Activated CD4-positive, alpha-beta T cell treated with anti-CD3 and anti-CD28 coated beads, Interleukin-2, Interleukin-4, amounts not matched to agents 100 ng/mL and 50 ng/mL, durations not matched to agents 16 hours and 8 hours (primary cell): ENCODE data around the gene CAMTA2.
A peak's percentile ranks its signal among the peaks of the same experiment; 100 is the strongest.

Source experiments
- DNase-seq: peaks from one replicate; pipeline ENCODE4 v3.0.0-alpha.2; 2020; ENCODE audit warnings: low spot score

Gene CAMTA2

GRCh38 chr17:5002121-5002788 lies 14.8 kb upstream of the CAMTA2 start:
- no peak for DNase-seq

DNA sequence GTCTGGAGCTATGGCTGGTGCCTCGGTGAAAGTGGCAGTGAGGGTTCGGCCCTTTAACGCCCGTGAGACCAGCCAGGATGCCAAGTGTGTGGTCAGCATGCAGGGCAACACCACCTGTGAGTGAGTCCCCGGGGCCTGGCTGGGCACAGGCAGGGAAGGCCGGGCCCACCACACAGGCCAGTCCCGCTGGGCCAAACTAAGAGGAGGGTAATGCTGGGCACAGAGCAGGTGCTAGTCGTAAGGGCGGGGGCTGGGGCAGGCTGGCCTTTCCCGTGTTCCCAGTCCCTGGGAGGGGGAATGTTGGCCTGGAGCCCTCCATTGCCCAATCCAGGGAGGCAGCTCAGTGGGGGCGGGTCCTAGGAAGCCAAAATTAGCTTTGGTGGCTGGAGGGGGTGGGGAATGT lies 12.8 kb upstream of the CAMTA2 start:
- DNase-seq, result no peak

GRCh38 chr17:4999430-5000093 lies 12.1 kb upstream of the CAMTA2 start:
- DNase-seq, result no peak

DNA sequence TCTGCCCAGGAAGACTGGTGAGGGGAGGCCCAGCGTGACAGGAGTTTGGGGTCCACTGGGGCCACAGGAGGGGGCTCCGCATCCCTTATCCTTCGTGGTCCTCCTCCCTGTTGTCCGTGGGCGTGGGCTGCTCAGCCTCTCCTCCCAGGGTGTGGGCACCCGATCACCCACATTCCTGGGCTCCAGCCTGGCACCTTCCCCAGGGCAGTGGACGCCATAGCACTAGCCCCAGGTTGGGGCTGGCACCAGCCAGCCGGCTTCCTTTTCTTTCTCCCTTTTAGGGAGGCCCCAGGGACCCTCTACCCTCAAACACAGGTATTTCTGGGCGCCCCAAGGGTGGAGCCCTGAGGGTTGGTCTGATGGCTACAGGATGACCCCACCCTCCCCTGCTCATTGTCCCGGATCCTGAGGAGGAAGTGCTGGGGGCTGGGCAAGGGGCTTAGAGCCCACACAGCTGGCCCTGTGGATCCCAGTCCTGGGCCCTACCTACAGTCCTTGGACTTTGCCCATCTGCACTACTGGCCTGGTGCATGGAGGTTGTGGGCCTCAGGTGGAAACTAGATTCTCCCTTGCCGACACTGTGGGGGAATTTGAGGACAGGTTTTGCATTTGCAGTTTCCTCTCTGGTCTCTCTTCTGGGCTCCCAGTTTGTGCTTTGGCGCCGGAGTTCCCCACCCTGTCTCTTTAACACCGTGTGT lies 11.4 kb upstream of the CAMTA2 start:
- no peak for DNase-seq

DNA sequence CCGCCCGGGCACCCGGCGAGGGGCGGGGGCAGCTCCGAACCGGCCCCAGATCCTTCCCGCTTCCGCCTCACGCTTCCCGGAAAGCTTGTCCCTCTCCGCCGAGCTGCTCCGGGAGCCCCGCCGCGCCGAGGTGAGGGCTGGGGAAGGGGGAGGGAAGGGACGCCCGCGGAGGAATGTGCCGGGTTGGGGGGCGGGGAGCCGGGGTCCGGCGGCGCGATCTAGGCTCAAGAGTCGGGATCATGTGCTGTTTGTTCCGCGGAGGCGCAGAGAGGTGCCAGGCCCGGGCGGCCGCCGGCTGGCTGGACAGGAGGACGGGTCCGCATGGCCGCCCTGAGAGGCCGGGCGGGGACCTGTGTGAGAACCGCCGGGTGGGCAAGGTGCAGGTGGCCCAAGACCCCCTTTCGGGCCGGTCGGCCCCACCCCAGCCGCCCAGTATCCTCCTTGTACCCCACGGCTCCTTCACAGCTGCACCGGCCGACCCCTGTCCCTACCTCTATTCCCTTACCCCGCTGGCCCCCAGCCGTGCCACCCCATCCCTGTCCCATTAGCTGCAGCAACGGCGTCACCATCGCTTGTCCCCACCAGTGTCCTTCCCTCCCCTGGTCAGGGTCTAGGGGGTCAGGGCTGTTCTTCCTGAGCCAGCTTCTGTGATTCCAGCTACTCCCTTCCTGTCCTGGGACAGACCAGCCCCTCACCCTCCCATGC lies 10.7 kb upstream of the CAMTA2 start:
- DNase-seq, result no peak

GRCh38 chr17:4997302-4998026 lies 10.0 kb upstream of the CAMTA2 start, which contains the start of the genes INCA1 and KIF1C:
Gene INCA1 (minus strand): TSS chr17:4997522. CDS start chr17:4994437, 3,085 bp downstream.
Gene KIF1C (plus strand): TSS chr17:4997950. CDS start chr17:5000247, 2,297 bp downstream.
- peak; percentile 91 for DNase-seq

DNA sequence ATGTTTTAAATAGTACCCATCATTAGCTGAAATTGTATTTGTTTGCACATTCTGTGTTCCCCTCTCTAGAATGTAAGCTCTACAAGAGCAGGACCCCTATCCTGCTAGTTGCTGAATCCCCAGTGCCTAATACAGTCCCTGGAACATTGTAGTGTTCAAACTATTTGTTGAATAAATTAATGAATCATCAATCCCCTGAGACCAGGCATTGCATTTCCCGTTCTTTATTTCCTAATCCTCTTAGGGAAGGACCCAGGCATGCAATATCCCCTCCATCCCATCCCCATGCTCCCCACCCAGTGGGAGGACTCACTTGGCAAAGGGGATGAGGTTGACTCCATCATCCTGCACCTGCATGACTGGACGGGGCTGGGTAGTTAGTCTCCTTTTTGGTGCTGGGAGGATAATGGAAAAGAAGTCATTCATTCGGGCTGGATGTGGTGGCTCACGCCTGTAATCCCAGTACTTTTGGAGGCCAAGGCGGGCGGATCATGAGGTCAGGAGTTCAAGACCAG lies 6.7 kb upstream of the CAMTA2 start:
- no peak for DNase-seq

DNA sequence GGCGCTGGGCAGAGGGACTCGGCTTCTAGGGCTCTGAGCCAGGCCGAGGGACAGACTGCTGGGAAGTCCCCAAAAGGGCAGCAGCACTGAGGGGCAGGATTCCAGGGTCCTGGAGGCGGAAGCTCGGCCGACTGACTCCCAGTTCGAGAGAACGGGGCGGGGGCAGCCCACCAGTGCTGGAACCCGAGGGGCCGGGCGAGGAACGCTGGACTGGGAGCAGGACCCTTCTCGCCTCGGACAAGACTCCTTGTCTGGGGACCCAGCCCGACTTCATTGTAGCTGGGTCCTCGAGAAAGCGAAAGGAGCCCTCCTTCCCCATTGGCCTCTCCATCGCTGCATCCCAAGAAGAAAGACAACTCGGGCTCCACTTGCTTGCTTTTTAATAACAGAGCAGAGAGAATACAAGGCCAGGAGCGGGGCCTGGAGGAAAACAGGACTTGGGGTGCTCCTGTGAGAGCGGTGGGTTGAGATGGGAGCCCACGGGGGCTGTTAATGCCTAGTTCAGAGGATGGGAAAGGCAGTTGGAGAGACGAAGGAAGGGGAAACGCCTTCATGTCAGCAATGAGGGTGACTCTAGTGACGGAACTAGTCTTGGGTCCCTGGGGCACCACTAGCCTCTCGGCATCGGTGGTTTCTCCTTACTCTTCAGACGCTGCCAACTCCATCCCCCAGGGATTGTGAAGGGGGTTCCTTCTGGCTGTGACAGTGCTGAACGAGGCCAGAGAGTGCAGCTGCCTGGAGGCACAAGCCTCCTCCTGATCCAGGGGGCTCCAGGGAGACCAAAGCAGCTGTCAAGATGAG lies 492 bp upstream of the CAMTA2 start:
- DNase-seq, result no peak

- DNase-seq, result no peak
These were observed 1.1 kb downstream of the CAMTA2 start for GRCh38 chr17:4986403-4986802.

DNA sequence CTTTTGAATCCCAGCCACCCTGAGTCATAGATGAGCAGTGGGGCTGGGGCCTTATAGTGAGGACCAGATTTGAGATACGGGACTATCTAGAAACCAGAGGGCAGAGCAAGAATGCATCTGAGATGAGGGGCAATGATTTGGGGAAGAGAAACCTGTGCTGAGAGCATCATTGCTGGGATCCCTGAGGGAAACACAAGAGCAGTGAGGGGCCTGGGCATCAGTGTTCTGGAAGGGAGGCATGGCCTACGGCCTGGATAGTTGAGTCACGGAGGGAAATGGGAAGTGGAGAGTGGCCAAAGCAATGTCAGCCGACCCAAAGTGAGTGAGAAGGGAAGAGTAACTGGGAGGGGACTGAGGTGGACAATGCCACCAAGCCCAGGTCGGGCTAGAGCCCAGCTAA lies 5.2 kb downstream of the CAMTA2 start:
- DNase-seq, result no peak

DNA sequence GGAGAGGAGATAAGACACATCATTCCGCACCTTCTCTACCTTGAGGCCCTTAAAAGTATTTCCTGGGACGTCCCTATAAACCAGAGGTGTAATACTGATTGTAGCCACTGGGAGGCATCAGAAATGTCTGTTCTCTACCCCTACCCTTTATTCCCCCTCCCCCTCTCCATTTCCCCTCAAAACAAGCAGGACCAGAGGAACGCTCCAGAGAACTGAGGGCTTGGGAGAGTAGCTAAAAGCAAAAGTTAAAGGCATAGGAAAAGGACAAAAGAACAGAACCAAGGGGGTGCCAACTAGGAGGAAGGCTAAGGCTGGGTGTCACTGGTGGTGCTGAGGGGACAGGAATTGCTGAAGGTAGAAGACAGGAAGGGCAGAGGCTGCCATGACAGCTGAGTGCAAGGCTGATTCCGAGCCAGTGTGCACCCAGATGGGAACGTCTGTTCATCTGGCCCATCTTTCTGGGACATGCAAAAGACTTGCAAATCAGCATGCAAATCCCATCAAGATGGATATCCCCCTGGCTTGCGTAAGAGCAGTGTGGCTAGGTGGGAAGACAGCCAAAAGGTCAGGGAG lies 6.7 kb downstream of the CAMTA2 start:
- DNase-seq, result peak; percentile 72

- no peak for DNase-seq
These were observed 8.7 kb downstream of the CAMTA2 start for GRCh38 chr17:4978726-4979125.

- DNase-seq, result no peak
These were observed 13.3 kb downstream of the CAMTA2 start for GRCh38 chr17:4974115-4974670.

DNA sequence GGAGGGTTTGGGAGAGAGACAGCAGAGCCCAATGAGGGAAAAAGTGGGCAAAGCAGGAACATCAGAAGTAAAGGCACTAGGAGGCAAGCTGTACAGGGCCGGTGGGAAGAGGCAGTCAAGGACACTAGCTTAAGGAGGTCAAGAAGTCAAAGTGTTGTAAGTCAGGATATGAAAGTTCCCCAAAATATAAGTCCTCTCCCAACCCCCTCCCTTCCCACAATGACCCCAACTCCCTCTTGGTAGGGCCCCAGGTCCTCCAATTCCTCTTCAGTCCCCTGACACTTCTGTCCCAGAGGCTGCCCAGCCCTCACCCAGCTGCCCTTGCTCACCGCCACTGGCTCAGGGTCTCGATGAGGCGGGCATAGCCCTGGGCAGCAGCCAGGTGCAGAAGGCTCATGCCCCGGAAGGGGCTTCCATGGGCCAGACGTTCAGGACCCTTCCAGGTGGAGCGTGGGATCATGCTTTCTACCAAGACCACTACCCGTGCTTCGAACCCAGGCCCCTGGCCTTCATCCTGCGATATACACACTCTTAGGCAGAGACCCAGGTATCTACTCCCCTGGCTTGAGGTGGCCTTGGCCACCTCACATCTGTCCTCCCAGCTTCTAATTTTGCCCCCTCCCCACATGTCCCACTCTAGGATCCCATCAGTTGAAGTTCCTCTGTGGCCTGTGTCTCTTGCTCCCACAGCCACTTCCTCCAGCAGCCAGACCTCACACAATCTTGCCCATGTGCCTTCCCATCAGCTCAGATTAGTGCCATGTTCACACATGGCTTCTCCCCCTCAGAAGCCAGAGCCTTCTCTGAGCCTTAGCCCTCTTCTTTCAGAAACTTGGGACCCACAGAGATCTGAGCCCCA lies 14.0 kb downstream of the CAMTA2 start:
- DNase-seq, result no peak

DNA sequence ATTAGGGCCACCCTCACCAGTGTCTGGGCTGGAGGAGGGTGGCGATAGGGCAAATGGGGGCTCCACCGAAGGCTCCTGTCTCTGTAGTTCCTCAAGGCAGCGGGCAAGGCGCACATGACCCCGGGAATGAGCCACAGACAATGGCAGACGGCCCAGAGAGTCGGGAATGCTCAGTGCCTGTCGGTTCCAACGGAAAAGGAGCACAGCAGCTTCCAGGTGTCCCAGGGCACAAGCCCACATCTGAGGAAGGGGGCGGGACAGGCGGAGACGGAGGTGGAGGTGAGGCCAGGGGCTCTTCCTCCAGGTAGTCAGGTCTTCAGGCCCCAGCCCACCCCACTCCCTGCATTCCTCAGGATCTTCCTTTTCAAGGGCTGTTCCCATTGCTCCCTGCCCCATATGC lies 14.7 kb downstream of the CAMTA2 start:
- DNase-seq, result no peak

GRCh38 chr17:4972322-4972721 lies 15.2 kb downstream of the CAMTA2 start:
- DNase-seq, result no peak

DNA sequence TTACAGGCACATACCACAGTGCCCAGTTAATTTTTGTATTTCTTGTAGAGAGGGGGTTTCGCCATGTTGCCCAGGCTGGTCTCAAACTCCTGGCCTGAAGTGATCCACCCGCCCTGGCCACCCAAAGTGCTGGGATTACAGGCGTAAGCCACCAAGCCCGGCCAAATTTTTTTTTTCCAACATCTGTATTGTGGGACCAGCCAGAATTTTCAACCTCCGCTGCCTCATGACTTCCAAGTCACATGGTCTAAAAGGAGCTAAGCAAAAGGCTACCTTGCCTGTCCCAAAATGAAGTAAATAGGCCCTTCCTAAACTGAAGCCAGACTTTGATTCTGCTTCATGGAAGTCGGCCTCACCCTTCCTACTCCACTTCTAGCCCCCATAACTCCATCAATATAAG lies 15.6 kb downstream of the CAMTA2 start:
- no peak for DNase-seq

GRCh38 chr17:4970273-4970672 lies 17.2 kb downstream of the CAMTA2 start:
- no peak for DNase-seq

DNA sequence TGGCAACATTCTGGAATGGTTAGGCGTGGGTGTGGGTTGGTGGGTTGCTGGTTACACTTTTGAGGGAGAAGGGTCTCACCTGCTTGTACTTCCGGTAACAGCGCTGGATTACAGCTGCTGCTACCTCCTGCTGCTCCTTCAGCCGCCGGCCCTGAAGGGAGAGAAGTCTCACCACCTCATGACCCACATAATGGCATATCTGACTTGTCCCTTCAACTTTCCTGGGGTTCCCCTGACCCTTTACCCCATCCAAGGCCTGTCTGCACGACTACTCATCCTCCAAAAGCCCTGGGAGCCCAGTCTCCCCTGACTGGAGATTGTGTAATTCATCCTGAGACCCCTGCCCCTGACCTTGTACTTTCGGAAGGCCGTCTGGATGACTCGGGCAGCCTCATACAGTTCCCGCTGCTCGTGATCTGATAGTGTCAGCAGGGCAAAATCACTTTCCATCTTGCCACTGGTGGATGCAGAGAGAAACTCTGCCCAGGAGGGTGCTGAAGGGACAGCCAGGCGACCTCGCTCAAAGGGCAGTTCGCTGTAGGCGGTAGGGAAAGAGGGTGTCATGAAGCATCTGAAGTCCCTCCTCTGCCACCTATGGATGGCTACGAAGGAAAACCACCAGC lies 17.8 kb downstream of the CAMTA2 start:
- DNase-seq, result peak; percentile 12
